MM.1S (cell line): Measurements from ENCODE around the gene CYP4A22.
"Not testable (repeated sequence)": the region's sequence is repeated elsewhere in the genome, so short reads cannot be mapped to it uniquely, and the experiment has no call there.

Experiments
- DNase-seq: peaks from one replicate; pipeline ENCODE4 v3.0.0-alpha.2; 2015
- H2AFZ ChIP-seq: fragments of 300-600 bp; sonication (generic); 2 replicates; pipeline ENCODE4 v1.6.0; 2016; ENCODE audit warnings: antibody characterized with exemption, low read length
- H3F3A ChIP-seq: fragments of 300-600 bp; sonication (generic); 2 replicates; pipeline ENCODE4 v1.6.1; 2016; ENCODE audit warnings: mild to moderate bottlenecking, antibody characterized with exemption, low read length, moderate library complexity, mixed read lengths; ENCODE audit not compliant: insufficient read depth
- H3K27ac ChIP-seq: fragments of 300-600 bp; sonication (generic); 2 replicates; pipeline ENCODE4 v1.5.1; 2016; ENCODE audit warnings: mild to moderate bottlenecking, low read length
- H3K27me3 ChIP-seq: fragments of 300-600 bp; sonication (generic); replicated peaks from 2 replicates; pipeline ENCODE4 v1.6.0; 2016; ENCODE audit warnings: low read length; ENCODE audit not compliant: insufficient read depth
- H3K36me3 ChIP-seq: fragments of 300-600 bp; sonication (generic); replicated peaks from 2 replicates; pipeline ENCODE4 v1.6.1; 2016; ENCODE audit warnings: mild to moderate bottlenecking, low read length, mixed read lengths; ENCODE audit not compliant: insufficient read depth
- H3K4me1 ChIP-seq: fragments of 300-600 bp; sonication (generic); 2 replicates; pipeline ENCODE4 v1.6.1; 2016; ENCODE audit warnings: low read length, mixed read lengths
- H3K4me2 ChIP-seq: fragments of 300-600 bp; sonication (generic); 2 replicates; pipeline ENCODE4 v1.6.0; 2016; ENCODE audit warnings: low read depth, low read length
- H3K4me3 ChIP-seq: fragments of 300-600 bp; sonication (generic); 2 replicates; pipeline ENCODE4 v1.5.1; 2016; ENCODE audit warnings: low read length, mixed read lengths
- H3K79me2 ChIP-seq: fragments of 300-600 bp; sonication (generic); 2 replicates; pipeline ENCODE4 v1.6.1; 2016; ENCODE audit warnings: mixed run types, low read length, mixed read lengths
- H3K9ac ChIP-seq: fragments of 300-600 bp; sonication (generic); 2 replicates; pipeline ENCODE4 v1.6.1; 2016; ENCODE audit warnings: low read length, mixed read lengths
- H3K9me2 ChIP-seq: fragments of 300-600 bp; sonication (generic); replicated peaks from 2 replicates; pipeline ENCODE4 v1.6.1; 2016; ENCODE audit warnings: mild to moderate bottlenecking, low read length, mixed read lengths; ENCODE audit not compliant: insufficient read depth
- H3K9me3 ChIP-seq: fragments of 300-600 bp; sonication (generic); replicated peaks from 2 replicates; pipeline ENCODE4 v1.6.1; 2016; ENCODE audit warnings: mild to moderate bottlenecking, low read length, mixed read lengths; ENCODE audit not compliant: insufficient read depth
- H4K20me1 ChIP-seq: fragments of 300-600 bp; sonication (generic); 2 replicates; pipeline ENCODE4 v1.6.1; 2016; ENCODE audit warnings: mild to moderate bottlenecking, low read length, moderate library complexity, mixed read lengths; ENCODE audit not compliant: insufficient read depth
- EZH2 ChIP-seq: fragments of 300-600 bp; sonication (generic); optimal IDR thresholded peaks from 2 replicates; pipeline ENCODE3; 2017; ENCODE audit warnings: low read depth, mild to moderate bottlenecking, antibody characterized with exemption, low read length, mixed read lengths
- EZH2phosphoT487 ChIP-seq: fragments of 300-600 bp; sonication (generic); IDR thresholded peaks from 2 replicates; pipeline ENCODE4 v1.6.1; 2018; ENCODE audit warnings: antibody characterized with exemption, low read length
- TF ChIP-seq, protein P1 (sequence below): fragments of 300-600 bp; sonication (generic); IDR thresholded peaks from 2 replicates; pipeline ENCODE4 v1.5.1; 2016; ENCODE audit warnings: antibody characterized with exemption, low read length, mixed read lengths

CYP4A22 gene

DNA sequence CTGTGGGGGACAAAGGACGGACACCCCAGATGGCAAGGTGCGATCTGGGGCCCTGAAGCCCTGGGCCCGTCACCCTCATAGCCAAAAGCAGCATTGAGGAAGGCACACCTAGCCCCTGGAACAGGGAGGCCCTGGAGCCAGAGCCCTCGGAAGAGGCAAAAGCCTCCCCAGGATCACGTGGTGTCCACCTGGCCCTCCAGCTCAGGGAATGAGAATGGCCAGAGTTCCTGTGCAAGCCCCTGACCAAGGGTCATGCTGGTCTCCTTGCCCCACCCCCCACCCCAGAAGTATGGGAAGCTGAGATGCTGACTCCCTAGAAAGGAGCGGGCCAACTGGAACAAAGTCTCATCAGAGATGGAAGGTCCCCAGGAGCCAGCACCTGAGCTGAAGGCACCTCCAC is 53.6 kb downstream of the CYP4A22 start:
- H3K27ac ChIP-seq: no peak overlapping the region
- H3K4me1 ChIP-seq: no peaks in the 10 kb centered on the region
- no peaks in the 10 kb centered on the region for H3F3A ChIP-seq
- no peaks in the 10 kb centered on the region for H4K20me1 ChIP-seq
- no peak overlapping the region for H3K4me3 ChIP-seq
- no peak overlapping the region for H3K4me2 ChIP-seq
- TF ChIP-seq EZH2phosphoT487 (no peak), EZH2 (no peak)
- TF ChIP-seq, protein P1, sequence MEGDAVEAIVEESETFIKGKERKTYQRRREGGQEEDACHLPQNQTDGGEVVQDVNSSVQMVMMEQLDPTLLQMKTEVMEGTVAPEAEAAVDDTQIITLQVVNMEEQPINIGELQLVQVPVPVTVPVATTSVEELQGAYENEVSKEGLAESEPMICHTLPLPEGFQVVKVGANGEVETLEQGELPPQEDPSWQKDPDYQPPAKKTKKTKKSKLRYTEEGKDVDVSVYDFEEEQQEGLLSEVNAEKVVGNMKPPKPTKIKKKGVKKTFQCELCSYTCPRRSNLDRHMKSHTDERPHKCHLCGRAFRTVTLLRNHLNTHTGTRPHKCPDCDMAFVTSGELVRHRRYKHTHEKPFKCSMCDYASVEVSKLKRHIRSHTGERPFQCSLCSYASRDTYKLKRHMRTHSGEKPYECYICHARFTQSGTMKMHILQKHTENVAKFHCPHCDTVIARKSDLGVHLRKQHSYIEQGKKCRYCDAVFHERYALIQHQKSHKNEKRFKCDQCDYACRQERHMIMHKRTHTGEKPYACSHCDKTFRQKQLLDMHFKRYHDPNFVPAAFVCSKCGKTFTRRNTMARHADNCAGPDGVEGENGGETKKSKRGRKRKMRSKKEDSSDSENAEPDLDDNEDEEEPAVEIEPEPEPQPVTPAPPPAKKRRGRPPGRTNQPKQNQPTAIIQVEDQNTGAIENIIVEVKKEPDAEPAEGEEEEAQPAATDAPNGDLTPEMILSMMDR: no peak
- no peak overlapping the region for H3K9ac ChIP-seq
- DNase-seq: no peak
- no peak overlapping the region for H2AFZ ChIP-seq
- H3K9me2 ChIP-seq: no peaks in the 10 kb centered on the region
- no peaks in the 10 kb centered on the region for H3K27me3 ChIP-seq
- H3K9me3 ChIP-seq: no peaks in the 10 kb centered on the region
- H3K36me3 ChIP-seq: no peaks in the 10 kb centered on the region
- H3K79me2 ChIP-seq: no peaks in the 10 kb centered on the region

DNA sequence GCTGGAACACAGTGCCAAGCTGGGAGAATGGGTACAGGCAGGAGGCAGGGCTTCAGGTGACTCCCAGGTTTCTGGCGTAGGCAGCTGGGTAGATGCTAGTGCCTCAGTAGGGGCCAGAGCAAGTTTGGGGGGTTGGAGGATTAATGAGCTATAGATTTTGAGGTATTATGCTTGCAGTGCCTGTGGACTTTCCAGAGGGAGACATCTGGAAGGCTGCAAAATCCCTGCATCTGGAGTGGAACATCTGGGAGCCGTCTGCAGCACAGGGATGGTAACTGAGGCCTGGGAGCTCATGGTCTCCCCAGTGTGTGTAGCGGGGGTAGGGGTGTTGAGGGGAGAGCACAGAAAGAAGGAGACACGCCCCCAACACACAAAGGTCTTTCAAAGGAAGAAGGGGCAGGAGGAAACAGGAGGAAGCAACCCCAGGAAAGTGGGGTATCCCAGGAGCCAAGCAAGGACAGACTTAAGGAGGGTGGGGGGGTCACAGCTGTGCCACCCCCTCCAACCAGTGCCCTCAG is 54.8 kb downstream of the CYP4A22 start:
- Histone ChIP-seq H3K9me3 (no peaks in the 10 kb centered on the region), H3K79me2 (no peaks in the 10 kb centered on the region), H3K27ac (no peak overlapping the region), H3F3A (no peaks in the 10 kb centered on the region), H3K9me2 (no peaks in the 10 kb centered on the region), H4K20me1 (no peaks in the 10 kb centered on the region), H3K4me3 (no peak overlapping the region), H3K27me3 (no peaks in the 10 kb centered on the region), H3K36me3 (no peaks in the 10 kb centered on the region), H2AFZ (no peak overlapping the region), H3K4me2 (no peak overlapping the region), H3K9ac (no peak overlapping the region), H3K4me1 (no peaks in the 10 kb centered on the region)
- TF ChIP-seq EZH2: no peak
- TF ChIP-seq EZH2phosphoT487: no peak
- TF ChIP-seq, protein P1: no peak
- no peak for DNase-seq

DNA sequence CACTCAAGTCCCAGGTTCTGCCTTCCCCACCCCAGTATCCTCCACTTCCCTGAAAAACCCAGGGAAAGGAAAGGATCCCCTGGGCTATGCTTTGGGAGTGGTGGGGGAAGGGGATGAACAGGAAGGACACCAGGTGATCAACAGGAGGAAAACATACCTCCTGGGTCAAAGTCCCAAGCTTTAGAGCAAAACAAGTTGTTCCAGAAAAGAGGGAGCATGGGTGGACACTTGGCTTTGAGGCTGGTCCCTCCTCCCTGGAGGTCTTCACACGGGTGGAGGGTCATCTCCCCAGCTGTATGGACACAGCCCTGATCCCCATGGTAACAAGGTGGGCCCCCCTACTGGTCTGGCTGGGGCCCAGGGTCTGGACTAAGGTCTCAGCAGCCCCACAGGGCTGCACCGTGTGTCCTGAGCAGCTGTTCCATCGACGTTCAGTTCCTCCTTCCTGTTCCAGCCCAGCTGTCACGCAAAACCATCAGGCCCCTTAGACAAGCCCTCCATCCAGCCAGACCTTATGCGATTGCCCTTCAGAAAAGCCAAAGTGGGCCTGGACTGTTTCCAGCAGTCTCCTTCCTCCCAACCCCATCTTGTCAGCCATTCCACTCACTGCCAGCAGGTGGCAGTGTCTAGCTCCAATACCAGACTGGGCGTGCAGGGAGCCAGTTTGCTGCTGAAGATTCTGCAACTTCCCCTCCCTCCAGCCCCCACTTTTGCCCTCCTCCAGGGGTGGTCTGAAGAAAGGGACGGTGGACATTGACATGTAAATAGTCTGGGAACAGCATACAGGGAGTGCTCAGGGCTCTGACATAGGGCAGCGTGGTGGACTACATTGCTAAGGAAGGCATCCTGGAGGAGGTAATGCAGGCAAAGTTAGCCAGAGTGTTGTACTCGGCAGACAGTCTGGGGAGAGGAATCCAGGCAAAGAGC is 55.5 kb downstream of the CYP4A22 start:
- DNase-seq: peak; percentile 54
- Histone ChIP-seq H3K4me2 (peak overlapping the region; percentile 13; the same call in 1 of the 2 replicates), H3K79me2 (no peaks in the 10 kb centered on the region), H3K27ac (no peak overlapping the region), H3K9me3 (no peaks in the 10 kb centered on the region), H3K27me3 (no peaks in the 10 kb centered on the region), H3K4me1 (no peaks in the 10 kb centered on the region), H3F3A (no peaks in the 10 kb centered on the region), H3K9ac (no peak overlapping the region), H2AFZ (no peak overlapping the region; the same call in 1 of the 2 replicates), H3K4me3 (no peak overlapping the region), H3K9me2 (no peaks in the 10 kb centered on the region), H4K20me1 (no peaks in the 10 kb centered on the region), H3K36me3 (no peaks in the 10 kb centered on the region)
- TF ChIP-seq EZH2phosphoT487: no peak
- TF ChIP-seq, protein P1: peak; percentile 97
- TF ChIP-seq EZH2: no peak

DNA sequence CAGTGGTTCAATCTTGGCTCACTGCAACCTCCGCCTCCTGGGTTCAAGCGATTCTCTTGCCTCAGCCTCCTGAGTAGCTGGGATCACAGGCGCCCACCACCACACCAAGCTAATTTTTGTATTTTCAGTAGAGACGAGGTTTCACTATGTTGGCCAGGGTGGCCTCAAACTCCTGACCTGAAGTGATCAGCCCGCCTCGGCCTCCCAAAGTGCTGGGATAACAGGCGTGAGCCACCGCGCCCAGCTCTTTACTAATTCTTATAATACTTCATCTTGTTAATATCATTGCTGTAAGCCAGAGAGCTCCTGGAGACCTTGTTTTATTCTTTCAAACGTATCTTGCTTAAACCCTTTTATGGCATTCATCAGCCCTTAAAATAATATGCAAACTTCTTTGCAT is 56.3 kb downstream of the CYP4A22 start:
- not testable (repeated sequence) for H2AFZ ChIP-seq, H3K9me3 ChIP-seq, H3K4me2 ChIP-seq, H3K79me2 ChIP-seq, H3K4me3 ChIP-seq, DNase-seq, H3K27ac ChIP-seq, H3F3A ChIP-seq, H4K20me1 ChIP-seq, H3K4me1 ChIP-seq, H3K36me3 ChIP-seq, H3K9ac ChIP-seq, H3K27me3 ChIP-seq, H3K9me2 ChIP-seq
